NB4 (cell line): ENCODE measurements around the gene PAFAH2.
A peak's percentile ranks its signal among the peaks of the same experiment; 100 is the strongest.

Source experiments
- DNase-seq: peaks from one replicate; pipeline ENCODE4 v3.0.0; 2010; ENCODE audit warnings: low read depth
- H3K4me3 ChIP-seq: one replicate; pipeline ENCODE4 v1.5.1; 2011; ENCODE audit warnings: mild to moderate bottlenecking, low read depth, low read length, moderate library complexity
- CTCF ChIP-seq: IDR thresholded peaks from one replicate; pipeline ENCODE4 v1.5.1; 2012; ENCODE audit warnings: low read depth, low read length
- MYC ChIP-seq: IDR thresholded peaks from 2 replicates; pipeline ENCODE4 v1.6.1; 2011; ENCODE audit warnings: low read depth, low read length
- POLR2A ChIP-seq: IDR thresholded peaks from 2 replicates; pipeline ENCODE4 v1.6.1; 2011; ENCODE audit warnings: mild to moderate bottlenecking; ENCODE audit not compliant: insufficient read length; ENCODE audit errors: extremely low read depth
- TF ChIP-seq, protein P1 (sequence below): IDR thresholded peaks from 2 replicates; pipeline ENCODE4 v1.6.1; 2011; ENCODE audit warnings: low read depth, low read length

PAFAH2 gene

GRCh38 chr1:25994402-25995150 lies 3.3 kb downstream of the PAFAH2 start:
- no peak overlapping the region for H3K4me3 ChIP-seq
- no peak for DNase-seq
- no peak for TF ChIP-seq POLR2A
- no peak for TF ChIP-seq MYC
- TF ChIP-seq CTCF = no peak
- TF ChIP-seq, protein P1, sequence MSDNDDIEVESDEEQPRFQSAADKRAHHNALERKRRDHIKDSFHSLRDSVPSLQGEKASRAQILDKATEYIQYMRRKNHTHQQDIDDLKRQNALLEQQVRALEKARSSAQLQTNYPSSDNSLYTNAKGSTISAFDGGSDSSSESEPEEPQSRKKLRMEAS = no peak

DNA sequence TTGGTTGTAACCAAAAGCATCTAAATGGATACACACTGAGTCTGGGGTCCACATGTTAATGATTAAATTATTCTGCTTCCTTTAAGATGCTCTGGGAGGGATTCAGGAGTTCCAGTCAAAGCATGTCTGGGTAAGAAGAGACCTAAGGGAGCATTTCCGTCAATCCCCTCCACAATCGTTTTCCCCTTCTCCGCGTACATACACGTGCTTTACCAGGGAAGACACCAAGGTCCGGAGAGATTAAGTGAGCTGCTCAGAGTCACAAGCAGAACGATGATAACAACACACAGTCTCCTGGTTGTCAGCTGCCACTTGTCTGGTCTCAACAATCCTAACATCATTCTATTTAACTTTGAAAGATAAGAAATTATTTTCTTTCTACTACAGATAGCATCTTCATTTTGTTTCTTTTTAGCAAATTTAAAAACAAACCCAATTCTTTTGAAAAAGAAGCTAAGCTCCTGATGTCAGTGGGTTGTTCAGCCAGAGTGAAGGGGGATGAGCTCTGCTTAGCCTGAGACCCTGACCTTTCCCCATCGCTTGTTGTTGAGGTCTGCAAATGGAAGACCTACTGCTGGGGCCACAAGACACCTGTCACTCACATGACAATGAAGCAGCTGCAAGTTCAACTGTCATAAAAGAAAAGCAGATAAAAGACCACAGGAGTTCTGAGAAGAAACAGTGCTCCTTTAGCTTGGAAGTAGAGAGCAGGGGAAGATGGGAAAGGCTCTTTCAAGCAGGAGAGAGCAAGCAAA lies 4.5 kb downstream of the PAFAH2 start:
- no peak overlapping the region for H3K4me3 ChIP-seq
- DNase-seq = no peak
- TF ChIP-seq MYC = no peak
- TF ChIP-seq POLR2A = no peak
- TF ChIP-seq CTCF = no peak
- TF ChIP-seq, protein P1 = no peak

DNA sequence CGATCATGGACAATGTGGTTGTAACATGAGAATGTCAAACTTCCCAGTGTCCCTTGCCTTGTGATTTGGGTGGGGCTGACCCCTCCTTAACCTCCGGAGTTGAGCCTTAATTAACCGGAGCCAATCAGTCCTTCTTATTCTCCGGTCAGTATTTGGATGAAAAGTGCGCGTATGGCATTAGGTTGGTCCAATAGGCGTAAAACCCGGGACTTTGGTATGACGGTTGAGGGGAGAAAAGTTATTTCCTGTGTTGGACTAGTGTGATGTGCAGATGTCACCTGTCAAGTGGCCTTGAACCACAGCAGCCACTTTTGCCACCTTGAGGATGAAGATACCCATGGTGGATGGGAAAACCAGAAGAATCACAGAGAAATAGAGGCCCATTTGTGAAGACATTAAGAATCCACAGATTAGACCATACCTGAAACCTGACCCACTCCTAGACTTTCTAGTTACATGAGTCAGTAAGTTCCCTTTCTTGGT lies 5.1 kb downstream of the PAFAH2 start:
- DNase-seq = no peak
- H3K4me3 ChIP-seq = no peak overlapping the region
- TF ChIP-seq MYC (no peak), POLR2A (no peak), CTCF (no peak)
- TF ChIP-seq, protein P1 = no peak

GRCh38 chr1:25991937-25992688 lies 5.8 kb downstream of the PAFAH2 start:
- TF ChIP-seq, protein P1 = no peak
- TF ChIP-seq CTCF = no peak
- no peak for TF ChIP-seq POLR2A
- no peak for TF ChIP-seq MYC
- no peak for DNase-seq
- no peak overlapping the region for H3K4me3 ChIP-seq

- peak overlapping the region; percentile 12 for H3K4me3 ChIP-seq
- TF ChIP-seq POLR2A (no peak), MYC (peak; percentile 53), CTCF (no peak)
- TF ChIP-seq, protein P1 = peak; percentile 43
- peak; percentile 75 for DNase-seq
Observed at GRCh38 chr1:25990702-25991395, 7.0 kb downstream of the PAFAH2 start.
